Activated CD8-positive, alpha-beta memory T cell treated with anti-CD3 and anti-CD28 coated beads for 24 hours (primary cell): ENCODE measurements around the gene CDH18.

Experiments
- DNase-seq: peaks from one replicate; pipeline ENCODE4 v3.0.0-alpha.2; 2020

CDH18 gene

DNA sequence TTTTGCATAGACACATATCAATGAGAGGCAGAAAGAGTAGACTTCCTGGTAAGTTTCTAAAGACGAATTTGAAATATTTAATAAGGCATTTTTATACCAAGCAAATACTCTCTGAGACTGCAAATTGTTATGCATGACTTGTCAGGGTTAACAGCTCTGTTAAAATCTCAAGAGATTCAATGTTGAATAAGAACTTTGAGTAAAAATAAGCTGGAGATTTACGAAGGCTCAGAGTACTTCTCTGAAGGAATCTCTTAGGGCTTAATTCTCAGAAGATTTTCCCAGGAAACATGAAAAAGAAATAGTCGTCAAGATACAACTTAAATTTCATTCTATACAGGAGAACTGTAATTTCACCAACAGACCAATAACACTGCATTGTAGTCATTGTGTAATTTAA, 259.4 kb downstream of the CDH18 start:
- no peak for DNase-seq

DNA sequence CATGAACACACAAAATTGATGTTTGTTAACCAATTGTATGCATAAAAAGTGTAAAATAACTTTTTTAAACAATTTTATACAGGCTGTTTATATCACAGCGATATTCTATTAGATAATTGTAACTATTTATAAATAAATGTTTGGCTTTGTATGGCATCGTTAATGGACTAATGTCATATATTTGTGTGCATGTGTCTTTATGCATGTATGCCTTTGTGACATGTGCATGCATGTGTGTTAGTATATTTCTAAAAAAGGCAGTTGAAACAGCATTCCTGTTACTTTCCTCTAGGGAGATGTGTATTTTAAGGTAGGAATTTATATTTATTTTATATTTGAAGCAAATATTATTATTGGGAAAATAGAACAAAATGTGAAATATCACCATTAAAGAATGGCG, 268.9 kb downstream of the CDH18 start:
- no peak for DNase-seq

DNA sequence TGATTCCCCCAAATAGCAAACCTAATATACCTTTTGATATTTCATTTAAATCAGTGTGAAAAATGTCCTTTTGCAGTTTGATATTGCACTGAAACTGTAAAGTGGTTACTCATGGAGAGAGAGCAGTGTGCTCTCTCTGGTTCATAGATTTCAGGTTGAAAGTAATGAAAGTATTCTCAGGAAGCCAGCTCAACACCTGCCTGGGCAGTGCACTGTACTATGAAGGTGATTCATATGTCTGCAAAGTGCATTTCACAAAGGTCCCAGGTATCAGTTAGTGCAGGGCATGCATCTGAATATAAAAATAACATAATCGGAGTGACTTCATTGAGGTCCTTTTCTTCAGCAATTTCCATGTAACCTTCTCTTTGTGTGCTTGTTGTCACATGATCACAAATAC, 274.3 kb downstream of the CDH18 start:
- no peak for DNase-seq

DNA sequence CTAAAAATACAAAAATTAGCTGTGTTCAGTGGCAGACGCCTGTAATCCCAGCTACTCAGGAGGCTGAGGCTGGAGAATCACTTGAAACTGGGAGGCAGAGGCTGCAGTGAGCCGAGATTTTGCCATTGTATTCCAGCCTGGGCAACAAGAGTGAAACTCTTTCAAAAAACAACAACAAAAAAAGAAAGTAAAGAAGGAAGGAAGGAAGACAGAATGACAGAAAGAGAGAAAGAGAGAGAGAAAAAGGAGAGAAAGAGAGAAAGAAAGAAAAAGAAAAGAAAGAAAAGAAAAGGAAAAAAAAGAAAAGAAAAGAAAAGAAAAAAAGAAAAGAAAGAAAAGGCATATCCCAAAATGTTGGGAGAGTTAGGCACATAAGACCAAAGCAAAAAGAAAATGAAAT, 278.6 kb downstream of the CDH18 start:
- DNase-seq = no peak

DNA sequence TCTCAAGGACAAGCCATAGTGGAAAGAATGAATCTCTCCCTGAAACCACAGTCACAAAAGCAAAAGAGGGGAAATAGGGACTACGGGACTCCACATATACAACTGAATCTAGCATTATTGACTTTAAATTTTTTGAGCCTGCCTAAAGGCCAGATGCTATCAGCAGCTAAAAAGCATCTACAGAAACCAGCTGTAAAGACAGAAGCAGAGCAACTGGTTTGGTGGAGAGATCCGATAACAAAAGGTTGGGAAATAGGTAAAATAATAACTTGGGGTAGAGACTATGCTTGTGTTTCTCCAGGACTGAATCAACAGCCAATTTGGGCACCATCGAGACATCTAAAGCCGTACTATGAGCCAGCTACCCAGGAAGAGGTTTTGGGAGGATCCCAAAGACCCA, 281.2 kb downstream of the CDH18 start:
- DNase-seq = no peak

DNA sequence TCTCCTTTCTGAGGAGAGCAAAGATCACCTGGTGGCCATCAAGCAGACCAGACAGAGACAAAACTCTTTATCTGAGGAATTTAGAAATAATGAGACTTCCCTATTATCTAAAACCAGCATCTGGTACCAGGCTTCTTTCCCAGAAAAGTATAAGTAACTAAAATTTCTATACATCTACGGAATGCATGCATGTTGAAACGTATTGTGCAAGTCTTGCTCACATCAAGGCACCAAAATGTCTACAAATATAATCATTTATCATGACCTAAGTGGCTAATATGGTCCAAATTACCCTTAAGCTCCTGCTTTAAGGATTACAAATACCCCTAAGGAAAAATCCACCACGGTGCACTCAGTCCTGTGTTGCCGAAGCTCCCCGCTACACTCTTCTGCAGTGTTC, 286.3 kb downstream of the CDH18 start:
- no peak for DNase-seq

DNA sequence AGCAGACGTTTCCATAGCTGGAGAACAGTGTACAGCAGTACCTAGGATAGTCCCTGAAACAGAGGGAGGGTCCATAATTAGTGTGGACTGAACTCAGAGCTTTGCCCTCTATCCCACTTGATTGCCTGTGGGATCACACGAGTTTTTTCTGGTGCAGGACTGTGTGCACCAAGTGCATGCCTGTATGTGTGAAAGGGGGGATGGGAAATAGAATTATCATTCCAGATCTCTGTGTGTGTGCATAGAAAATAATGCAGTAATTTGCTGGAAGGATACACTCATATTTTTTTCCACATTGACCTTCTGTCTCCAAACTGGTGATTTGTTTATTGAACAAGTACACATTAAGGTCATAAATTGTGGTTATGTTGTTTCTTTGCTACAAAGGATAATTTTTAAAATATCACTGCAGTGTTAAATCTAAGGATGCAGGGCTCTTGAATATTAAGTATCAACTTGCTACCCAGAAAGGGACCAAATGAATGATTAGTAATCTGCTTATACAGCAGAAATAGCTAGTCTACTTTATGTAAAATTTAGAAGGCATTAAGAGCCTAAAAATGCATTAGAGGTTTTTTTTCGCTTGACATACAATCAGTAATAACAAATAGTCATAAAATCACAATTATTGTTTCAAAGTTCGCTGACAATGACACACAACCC, 292.9 kb downstream of the CDH18 start:
- DNase-seq = no peak

DNA sequence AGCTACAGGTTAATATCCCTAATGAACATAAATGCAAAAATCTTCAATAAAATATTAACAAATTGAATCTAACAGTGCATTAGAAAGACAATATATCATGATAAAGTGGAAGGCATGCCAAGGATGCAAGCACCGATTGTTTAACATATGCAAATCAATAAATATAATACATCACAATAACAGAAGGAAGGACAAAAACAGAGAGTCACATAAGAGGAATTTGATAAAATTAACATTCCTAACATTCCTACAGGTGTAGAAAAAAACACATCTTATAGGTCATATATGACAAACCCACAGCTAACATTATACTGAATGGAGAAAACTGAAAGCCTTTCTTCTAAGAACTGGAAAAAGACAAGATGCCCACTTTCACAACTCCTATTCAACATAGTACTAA, 297.0 kb downstream of the CDH18 start:
- DNase-seq = no peak

DNA sequence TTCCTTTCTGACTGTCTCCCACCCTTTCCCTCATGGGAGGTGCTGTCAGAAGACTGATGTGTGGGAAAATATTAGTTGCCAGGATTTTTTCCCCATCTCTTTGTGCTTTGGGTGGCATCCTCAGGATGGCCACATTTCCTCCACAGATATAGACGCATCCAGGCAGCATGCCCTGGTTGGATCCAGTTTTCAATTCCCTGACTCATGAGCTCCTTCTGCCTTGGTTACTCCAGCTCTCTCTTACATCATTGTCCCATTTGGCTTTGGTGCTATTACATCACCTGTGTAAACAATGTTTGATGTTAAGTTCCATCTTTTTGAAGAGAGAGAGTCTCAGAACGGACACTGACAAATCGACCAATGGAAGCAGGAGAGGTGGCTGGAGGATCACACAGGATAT, 302.5 kb downstream of the CDH18 start:
- DNase-seq = no peak

DNA sequence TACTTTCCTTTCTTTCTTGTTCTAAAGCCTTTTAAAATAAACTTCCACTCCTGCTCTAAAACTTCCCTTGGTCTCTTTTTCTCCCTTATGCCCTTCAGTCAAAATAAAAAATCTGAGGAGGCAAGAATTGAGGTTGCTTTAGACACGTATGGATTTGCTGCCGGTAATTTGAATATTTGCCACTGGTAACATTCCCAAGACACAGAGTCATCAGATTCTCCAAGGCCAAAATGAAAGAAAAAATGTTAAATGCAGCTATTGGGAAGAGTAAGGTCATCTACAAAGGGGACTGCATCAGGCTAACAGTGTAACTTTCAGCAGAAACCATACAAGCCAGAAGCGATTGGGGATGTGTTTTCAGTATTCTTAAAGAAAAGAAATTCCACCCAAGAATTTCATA, 311.1 kb downstream of the CDH18 start:
- no peak for DNase-seq

DNA sequence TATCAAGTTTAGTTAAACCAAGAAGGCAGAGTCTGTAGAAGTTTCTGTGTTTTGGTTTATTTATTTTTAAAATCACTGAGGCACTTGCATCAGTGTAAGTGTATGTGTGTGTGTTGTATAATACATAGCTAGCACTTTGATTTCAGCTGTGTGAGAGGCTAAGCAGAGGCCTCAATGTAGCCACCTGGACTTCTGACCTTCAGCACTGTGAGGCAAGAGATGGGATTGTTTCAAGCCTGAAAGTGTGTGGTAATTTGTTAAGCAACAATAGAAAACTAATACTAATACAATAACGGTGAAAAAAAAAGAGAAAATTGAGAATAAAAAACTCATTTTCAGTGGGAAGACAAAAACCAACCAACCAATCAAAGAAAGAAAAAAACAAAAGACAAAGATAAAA, 327.3 kb downstream of the CDH18 start:
- no peak for DNase-seq

DNA sequence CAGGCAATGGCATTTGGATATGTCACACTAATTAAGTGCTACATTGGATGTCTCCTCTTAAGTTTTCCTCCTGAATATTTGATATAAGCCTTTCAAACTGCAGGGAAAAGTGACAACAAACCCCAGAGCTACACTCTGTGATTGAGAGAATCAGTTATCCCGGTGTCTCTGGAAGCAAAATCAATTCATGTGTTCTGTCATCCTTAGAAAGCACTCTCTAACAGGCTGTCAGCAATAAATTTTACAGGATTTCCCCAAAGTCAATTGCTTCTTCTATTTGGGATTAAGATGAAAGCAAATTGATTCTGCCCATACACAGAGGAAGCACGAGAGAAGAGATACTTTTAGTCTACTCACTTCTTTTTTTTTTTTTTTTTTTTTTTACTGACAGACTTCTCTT, 332.4 kb downstream of the CDH18 start:
- DNase-seq = no peak

DNA sequence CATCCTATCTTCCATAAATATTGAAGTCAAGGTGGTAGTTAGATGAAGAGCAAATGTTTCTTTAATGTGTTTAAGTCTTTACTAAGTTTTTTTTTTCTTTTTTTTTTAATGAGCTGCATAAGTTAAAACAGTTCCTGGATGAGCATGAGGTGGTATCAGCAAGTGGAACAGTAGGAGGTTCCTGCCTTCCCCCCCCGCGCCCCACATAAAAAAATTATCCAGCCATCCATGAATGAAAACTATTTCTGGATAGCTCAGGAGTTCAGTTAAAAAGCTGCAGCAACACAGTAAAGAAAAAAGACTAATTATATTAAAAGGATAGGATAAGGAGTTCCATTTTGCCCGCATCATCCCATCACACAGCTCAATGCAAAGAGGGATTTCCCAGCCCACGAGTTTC, 349.5 kb downstream of the CDH18 start:
- DNase-seq = no peak

DNA sequence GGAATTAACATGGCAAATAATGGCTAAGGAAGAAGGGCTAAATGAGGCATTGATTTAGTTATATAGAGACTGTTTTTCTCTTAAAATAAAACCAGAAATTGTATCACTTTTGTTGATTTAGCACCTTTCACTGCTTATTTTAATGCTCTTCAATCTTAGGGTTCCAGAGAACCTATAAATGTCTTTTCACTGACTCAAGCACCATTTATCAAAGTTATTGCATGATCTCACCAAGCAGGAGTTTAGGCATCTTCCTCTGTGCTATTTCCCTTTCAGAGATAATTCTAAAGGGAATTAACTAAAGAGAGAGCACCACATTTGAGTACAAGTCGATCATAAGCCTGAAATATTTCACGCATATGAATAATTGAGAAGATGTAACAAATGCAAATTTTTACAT, 357.1 kb downstream of the CDH18 start:
- DNase-seq = no peak

DNA sequence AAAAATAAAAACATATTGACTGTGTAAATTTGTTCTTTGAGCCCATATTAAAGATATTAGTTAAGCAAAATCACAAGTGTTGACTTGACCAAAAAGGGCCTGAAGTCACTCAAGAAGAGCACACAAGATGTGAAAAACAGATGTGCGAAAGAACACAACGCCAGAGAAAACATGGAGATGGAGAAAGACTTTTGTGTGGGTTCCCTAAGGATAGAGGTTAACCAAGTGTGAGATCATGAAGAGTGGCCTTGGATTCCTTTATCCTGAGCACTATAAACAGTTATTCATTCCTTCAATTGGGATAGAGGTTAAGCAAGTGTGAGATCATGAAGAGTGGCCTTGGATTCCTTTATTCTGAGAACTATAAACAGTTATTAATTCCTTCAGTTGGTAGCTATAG, 361.8 kb downstream of the CDH18 start:
- no peak for DNase-seq

DNA sequence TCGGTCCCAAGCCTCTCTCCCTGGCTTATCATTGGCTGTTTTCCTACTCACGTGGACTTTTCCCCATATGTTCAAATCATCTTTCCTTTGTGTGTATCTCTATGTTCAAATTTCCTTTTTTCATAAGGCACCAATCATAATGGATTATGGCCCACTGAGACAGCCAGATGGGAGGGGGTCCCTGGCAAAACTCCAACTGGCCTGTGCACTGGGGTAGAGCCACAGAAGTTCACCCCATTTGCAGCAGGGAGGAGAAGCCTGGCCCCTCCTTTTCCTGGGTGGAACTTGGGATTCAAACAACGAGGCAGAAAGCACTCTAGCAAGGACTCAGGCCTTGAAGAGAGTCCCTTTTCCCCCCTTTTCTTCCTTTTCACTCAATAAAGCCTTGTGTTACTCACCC, 362.4 kb downstream of the CDH18 start:
- no peak for DNase-seq

DNA sequence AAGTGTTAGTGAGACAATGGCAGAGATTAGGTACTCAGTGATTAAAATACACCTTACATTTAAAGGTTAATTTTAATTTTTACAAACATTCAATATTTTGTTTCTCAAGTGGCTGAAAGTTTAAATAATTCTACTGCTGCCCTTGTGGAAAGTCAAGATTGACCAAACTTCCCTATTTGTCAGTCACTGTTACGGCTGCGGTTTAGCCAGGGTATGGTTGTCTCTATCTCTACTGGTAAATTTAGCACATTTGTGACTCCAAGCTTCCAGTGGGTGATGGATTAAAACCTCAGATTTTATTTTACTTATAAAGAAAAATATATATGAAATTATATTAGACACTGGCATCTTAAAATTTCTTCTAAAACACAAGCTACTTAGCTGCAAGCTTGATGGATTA, 368.4 kb downstream of the CDH18 start:
- no peak for DNase-seq

DNA sequence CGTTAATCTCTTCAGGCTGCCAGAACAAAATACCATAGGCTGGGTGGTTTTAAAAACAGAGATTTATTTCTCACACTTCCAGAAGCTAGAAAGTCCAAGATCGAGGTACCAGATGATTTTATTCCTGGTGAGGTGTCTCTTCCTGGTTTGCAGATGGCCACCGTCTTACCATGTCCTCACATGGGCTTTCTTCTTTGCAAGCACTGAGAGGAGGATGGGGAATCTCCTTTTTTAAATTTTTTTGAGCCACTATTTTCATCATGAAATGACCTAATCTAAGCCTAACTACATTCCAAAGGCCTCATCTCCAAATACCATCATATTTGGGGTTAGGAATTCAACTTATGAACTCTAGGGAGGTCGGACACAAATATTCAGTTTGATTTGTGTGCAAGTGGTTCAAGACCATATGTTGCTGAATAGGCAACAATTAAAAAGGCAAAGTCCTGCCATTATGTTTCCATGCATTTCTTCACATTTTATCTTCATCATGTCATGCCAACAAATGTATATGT, 371.2 kb downstream of the CDH18 start:
- DNase-seq = no peak

DNA sequence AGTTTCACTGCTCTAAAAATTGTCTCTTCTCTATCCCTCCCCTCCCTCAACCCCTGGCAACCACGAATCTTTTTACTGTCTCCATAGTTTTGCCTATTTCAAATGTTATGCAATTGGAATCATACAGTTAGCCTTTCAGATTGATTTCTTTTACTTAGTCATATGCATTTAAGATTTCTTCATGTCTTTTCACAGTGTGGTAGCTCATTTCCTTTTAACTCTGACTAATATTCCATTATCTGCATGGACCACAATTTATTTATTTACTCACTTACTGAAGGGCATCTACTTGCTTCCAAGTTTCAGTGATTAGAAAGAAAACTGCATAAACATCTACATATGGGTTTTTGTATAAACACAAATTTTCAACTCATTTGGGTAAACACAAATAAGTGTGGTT, 372.3 kb downstream of the CDH18 start:
- DNase-seq = no peak

DNA sequence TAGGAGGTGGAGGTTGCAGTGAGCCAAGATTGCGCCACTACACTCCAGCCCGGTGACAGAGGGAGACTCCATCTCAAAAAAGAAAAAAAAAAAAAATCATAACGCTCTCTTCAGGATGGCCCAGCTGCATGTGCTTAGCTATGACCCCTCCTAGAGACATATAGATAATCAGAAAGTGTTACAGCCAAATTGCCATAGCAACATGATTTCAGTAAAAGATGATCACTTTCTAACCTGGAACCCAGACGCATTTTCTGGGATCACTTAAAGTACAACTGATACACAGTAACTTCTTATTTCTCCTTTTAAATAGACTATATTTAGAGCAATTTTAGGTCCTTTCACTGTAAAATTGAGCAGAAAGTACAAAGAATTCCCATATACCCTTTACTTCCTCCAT, 372.9 kb downstream of the CDH18 start:
- no peak for DNase-seq

DNA sequence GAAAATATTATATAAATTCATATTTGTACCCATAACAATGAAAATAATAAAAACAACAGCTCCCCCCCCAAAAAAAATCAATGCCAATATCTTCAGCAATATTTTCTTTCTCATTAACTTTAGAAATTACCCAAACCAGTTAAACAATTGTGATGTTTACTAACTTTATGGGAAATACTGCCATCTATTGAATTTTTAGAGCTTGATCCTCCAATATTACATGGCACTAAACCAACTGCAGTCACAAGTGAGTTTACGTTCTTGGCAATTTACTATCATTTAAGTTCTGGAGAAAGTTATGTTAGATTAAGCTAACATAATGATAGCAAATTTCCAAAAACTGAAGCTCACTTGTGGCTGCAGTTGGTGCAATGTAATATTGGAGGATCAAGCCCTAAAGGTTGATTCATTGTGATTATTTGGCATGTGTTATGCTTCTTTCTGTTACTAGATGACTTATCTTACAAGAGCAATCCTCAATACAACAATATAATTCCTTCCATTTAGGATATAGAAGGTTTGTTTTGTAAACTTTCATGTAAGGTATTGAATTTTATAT, 379.5 kb downstream of the CDH18 start:
- no peak for DNase-seq

DNA sequence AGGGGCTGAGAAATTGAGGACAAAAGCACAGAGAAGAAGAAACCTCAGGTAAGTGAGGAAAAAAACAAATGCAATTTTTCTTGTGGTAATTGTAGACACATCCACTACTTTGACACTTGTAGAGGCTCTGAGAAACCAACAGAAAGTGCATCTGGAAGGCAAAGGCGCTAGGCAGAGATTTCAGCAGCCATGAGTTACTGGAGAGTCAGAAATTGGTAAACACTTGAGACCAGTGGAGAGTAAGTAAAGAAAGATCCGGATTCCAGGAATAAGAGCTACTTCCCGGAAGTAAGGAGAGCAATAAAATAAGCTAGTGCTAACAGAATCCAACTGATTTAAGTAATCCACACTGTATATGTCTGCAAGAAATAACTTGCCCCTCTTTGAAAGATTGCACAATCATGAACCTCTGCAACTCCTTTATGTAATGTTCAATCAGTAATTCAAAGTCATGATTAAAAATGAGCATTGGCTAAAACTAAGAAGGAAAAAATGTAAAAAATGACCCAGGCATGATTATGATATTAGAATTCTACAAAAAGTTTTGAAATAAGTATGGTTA, 382.1 kb downstream of the CDH18 start:
- no peak for DNase-seq

DNA sequence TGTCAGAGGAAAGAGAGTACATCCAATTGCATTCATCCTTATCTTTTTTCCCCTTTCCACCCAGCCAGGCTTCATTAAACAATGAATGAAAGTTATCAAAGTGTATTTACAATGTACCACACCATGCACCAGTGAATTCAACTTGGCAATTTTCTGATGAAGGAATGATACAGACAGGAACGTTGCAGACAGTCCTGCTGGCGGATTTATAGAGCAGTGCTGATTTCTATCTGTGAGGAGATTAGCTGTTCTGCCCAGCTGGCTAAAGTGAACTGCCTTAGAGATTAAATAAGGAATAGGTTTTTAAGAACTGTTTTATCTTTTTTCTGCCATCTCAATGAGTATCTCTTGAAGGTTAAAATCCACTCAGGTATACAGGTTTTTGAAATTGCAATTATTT, 403.9 kb downstream of the CDH18 start:
- DNase-seq = no peak

DNA sequence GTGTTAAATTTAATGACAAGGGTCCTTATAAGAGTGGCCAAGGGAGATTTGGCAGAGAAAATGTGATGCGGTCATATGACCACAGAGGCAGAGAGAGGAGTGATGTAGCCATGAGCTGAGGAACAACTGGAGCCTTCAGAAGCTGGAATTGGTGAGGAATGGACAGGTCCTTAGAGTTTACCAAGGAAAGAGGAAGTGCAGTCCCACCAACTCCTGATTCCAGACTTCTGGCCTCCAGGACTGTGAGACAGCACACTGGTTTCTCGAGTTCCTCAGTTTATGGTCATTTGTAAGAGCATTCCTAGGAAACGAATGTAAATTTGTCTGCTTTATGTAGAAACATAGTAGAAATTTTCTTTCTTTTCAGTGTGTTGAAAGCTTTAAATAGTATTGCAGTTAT, 410.1 kb downstream of the CDH18 start:
- DNase-seq = no peak

DNA sequence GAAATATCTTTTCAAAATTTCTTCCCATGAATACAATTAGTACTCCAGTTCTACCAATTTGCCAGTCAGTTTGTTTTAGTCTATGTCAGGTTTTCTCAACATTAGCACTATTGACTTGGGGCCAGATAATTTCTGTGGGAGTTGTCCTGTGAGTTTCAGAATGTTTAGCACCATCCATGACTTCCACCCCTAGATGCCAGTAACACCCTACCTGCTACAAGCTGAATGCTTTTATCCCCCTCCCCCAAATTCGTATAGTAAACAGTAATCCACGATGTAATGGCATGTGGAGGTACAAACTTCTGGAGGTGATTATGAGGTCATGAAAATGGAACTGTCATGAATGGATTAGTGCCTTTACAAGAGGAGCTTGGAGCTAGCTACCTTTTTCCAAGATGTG, 420.0 kb downstream of the CDH18 start:
- no peak for DNase-seq
